Vagina (tissue), 2 donors: ENCODE data around the gene MSX2.

Experiments used
- POLR2A ChIP-seq, 2 donors: fragments of 450-650 bp; IDR thresholded peaks; one replicate each; pipeline ENCODE4 v1.6.1; 2017; ENCODE audit warnings: antibody characterized with exemption in 2 of 2, mild to moderate bottlenecking in 2 of 2, moderate library complexity in 2 of 2
- POLR2AphosphoS5 ChIP-seq, 2 donors: sonication (generic); formaldehyde crosslinking; IDR thresholded peaks; one replicate each; pipeline ENCODE4 v1.9.0; 2017; ENCODE audit warnings: antibody characterized with exemption in 2 of 2, mild to moderate bottlenecking in 2 of 2, low read depth in 1 of 2; ENCODE audit not compliant: insufficient read depth in 1 of 2
- TF ChIP-seq, protein P1 (sequence below), 3 experiments: fragments of 450-650 bp in 2 of 3; fragments of 200-600 bp in 1 of 3; sonication (generic) in 1 of 3; IDR thresholded peaks; one replicate each; pipeline ENCODE4 v1.5.1; 2017 to 2019; ENCODE audit warnings: antibody characterized with exemption in 3 of 3, mild to moderate bottlenecking in 2 of 3, moderate library complexity in 2 of 3

DNA sequence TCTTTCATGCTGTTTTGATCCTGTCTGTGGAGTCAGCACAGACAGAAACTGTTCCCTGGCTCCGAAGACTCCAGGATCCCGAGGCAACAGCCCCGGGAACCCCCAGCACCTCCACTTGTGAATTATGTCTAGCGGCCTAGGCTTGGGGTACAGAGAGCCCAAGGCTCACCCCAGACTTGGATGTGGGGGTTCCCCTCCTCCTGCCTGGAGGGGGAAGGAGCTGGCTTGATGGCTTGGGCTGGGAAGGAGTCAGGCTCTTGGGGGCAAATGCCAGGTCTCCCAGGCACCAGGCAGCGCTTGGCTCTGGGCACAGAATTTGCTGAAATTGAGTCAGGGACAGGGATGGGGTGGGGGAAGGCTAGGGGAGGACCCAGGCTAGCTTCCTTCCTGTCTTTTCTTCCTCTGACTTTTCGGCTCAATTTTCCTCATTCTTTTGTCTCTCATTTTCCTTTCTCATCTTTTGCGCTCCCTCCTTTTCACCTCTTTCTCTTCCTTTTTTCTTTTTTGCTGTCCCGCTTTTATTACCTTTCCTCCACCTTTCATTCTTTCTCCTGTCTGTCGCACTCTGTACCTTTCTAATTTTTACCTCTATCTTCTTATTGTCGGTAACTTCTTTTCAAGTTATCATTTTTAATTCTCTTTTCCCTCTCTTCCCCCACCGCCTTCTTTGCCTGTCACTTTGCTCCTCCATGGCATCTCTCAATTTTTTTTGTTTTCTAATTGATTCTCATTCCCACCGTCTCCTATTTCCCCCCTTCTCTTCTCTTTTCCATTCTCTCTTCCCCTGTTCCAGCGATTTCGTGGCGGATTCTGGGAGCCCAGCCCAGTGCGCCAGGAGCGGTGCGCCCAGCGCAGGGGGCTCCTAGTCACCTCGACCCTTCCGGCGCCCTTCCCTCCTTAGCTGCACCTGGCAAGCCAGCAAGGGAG is 10.5 kb downstream of the MSX2 start:
- TF ChIP-seq, protein P1, sequence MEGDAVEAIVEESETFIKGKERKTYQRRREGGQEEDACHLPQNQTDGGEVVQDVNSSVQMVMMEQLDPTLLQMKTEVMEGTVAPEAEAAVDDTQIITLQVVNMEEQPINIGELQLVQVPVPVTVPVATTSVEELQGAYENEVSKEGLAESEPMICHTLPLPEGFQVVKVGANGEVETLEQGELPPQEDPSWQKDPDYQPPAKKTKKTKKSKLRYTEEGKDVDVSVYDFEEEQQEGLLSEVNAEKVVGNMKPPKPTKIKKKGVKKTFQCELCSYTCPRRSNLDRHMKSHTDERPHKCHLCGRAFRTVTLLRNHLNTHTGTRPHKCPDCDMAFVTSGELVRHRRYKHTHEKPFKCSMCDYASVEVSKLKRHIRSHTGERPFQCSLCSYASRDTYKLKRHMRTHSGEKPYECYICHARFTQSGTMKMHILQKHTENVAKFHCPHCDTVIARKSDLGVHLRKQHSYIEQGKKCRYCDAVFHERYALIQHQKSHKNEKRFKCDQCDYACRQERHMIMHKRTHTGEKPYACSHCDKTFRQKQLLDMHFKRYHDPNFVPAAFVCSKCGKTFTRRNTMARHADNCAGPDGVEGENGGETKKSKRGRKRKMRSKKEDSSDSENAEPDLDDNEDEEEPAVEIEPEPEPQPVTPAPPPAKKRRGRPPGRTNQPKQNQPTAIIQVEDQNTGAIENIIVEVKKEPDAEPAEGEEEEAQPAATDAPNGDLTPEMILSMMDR (IDR thresholded peaks at IDR 0.05): no peak
- no peak for TF ChIP-seq POLR2AphosphoS5 (IDR thresholded peaks at IDR 0.05; ENCODE audit: insufficient read depth in 1 of 2, low read depth in 1 of 2)
- TF ChIP-seq POLR2A (IDR thresholded peaks at IDR 0.05): no peak
